ENCODE results near the gene SMIM11. TPM values are rescaled to one million over a fixed set of nuclear protein-coding genes. Genes with fewer than 3 reads are reported as not detected.
"Not testable (repeated sequence)": the region's sequence is repeated elsewhere in the genome, so short reads cannot be mapped to it uniquely, and the experiment has no call there.

The SMIM11 gene
- total RNA-seq, 1 donor from 2014 or later = 23.8 TPM

GRCh38 chr21:34405686-34406085 is 30.4 kb downstream of the SMIM11 start:
- DNase-seq (ENCODE audit: low spot score); intact Hi-C loops (cut with DNase I): not testable (repeated sequence)

GRCh38 chr21:34406102-34406501 is 30.8 kb downstream of the SMIM11 start:
- intact Hi-C loops (cut with DNase I); DNase-seq (ENCODE audit: low spot score): not testable (repeated sequence)

DNA sequence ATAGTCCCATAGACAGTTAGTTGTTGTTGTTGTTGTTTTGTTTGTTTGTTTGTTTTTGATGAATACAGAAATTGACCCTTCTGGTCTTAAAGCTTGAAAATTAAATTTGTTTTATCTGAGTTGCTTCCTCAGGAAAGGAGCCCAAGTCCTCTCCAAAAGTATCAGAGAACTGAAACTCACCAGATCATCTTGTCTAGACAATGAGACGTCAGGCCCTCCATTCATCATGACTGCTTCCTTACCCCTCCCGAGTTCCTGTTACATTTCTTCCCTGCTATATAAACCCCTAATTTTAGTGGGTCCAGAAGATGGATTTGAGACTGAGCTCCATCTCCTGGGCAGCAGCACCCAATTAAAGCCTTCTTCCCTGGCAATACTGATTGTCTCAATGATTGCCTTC is 31.4 kb downstream of the SMIM11 start:
- DNase-seq (ENCODE audit: low spot score); intact Hi-C loops (cut with DNase I): not testable (repeated sequence)

- DNase-seq (ENCODE audit: low spot score); intact Hi-C loops (cut with DNase I): not testable (repeated sequence)
These were observed 32.0 kb downstream of the SMIM11 start for GRCh38 chr21:34407294-34407693.

- DNase-seq (ENCODE audit: low spot score); intact Hi-C loops (cut with DNase I): not testable (repeated sequence)
These were observed 42.3 kb downstream of the SMIM11 start for GRCh38 chr21:34417448-34418077.

DNA sequence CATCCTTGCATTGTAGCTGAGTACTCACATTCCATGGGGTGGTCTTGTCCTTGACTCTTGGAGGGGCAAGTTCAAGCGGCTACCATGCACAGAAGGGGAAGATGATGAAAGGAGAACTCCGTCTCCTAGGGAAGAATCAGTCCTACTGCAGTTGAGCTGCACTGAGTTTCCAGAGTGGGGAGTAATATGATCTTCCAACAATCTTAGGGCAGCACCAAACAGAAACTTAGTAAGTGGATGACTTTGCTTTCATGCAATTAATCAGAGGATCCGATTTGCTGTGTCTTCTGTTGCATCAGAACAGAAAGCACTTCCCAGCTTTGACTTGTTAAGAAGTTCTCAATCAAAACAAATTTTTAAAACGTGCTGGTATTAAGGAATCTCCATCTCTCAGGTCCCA is 48.5 kb downstream of the SMIM11 start, which contains the start of gene SMIM34:
SMIM34 (minus strand) TSS at position 147 of the 400 bp plus-strand sequence; CDS start at position 35, 112 bp downstream.
- intact Hi-C loops (cut with DNase I); DNase-seq (ENCODE audit: low spot score): not testable (repeated sequence)

- DNase-seq (ENCODE audit: low spot score); intact Hi-C loops (cut with DNase I): not testable (repeated sequence)
These were observed 52.0 kb downstream of the SMIM11 start for GRCh38 chr21:34427339-34427738.

- DNase-seq (ENCODE audit: low spot score); intact Hi-C loops (cut with DNase I): not testable (repeated sequence)
These were observed 53.1 kb downstream of the SMIM11 start for GRCh38 chr21:34428441-34428840.

DNA sequence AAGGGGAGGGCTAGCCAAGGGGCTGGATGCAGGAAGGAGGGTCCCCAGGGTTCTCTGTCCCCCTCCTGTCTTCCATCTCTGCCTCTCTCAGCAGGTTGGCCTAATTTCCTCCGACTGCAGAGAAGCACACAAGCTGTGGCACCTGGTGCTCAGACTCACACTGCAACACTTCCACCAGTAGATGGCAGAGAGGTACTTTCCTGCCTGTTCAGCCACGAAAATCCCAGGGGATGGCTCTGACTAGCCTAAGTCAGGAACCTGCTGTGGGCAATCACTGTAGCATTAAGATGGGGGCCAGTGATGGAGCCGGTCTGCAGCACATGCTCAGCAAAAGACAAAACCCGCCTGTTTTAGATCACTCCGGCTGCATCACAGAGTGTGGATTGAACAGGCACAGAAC is 54.4 kb downstream of the SMIM11 start:
- intact Hi-C loops (cut with DNase I); DNase-seq (ENCODE audit: low spot score): not testable (repeated sequence)

Other genes with a start within 250 kb of the SMIM11 start
- 0.22 TPM for gene KCNE2, start 11.5 kb upstream of the SMIM11 start, total RNA-seq
- gene SMIM34, start 48.4 kb downstream of the SMIM11 start, total RNA-seq = 0.48 TPM
- 17.7 TPM for gene KCNE1, start 136.7 kb downstream of the SMIM11 start, total RNA-seq
- gene RCAN1, start 239.6 kb downstream of the SMIM11 start, total RNA-seq = 158 TPM

All from cardiac septum (tissue), 1 donor.